GM12875 (cell line): ENCODE results near the gene STAT4.
A peak's percentile ranks its signal among the peaks of the same experiment; 100 is the strongest.

Experiments used
- H3K4me3 ChIP-seq: one replicate; pipeline ENCODE4 v1.5.1; 2011; ENCODE audit warnings: low read depth, low read length, control low read depth
- TF ChIP-seq, protein P1 (sequence below): IDR thresholded peaks from 2 replicates; pipeline ENCODE4 v1.5.1; 2011; ENCODE audit warnings: low read depth, mild to moderate bottlenecking, control low read depth, inconsistent platforms, low read length, moderate library complexity, borderline replicate concordance; ENCODE audit not compliant: insufficient read depth

The STAT4 gene

DNA sequence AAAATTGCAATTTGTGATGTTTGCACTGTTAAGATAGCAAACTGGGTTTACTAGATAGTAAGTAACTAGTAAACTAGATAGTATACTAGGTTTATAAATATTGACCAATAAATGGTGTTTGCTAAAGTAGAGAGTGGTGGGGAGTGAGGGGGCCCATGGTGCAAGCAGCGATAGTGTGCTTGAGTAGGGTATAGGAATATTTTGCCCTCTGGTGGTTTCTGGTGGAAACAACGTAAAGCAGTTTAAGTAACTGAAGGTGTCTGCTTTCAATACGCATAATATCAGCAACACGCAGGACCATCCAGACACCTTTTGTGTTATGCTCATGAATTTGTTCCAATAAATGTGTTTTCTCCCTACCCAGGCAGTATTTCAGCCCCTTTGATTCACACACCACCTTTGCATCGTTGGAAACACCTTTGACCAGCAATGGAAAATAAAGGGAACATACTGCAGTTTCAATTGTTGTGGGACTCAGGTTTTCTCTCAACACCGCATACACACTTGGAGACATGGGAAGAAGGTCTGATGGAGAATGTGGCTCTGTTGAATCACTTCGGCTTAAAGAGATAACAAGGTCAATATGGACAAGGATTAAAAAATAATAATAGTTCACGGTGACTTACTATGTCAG lies 120.2 kb downstream of the STAT4 start:
- H3K4me3 ChIP-seq, result no peak overlapping the region
- TF ChIP-seq, protein P1, sequence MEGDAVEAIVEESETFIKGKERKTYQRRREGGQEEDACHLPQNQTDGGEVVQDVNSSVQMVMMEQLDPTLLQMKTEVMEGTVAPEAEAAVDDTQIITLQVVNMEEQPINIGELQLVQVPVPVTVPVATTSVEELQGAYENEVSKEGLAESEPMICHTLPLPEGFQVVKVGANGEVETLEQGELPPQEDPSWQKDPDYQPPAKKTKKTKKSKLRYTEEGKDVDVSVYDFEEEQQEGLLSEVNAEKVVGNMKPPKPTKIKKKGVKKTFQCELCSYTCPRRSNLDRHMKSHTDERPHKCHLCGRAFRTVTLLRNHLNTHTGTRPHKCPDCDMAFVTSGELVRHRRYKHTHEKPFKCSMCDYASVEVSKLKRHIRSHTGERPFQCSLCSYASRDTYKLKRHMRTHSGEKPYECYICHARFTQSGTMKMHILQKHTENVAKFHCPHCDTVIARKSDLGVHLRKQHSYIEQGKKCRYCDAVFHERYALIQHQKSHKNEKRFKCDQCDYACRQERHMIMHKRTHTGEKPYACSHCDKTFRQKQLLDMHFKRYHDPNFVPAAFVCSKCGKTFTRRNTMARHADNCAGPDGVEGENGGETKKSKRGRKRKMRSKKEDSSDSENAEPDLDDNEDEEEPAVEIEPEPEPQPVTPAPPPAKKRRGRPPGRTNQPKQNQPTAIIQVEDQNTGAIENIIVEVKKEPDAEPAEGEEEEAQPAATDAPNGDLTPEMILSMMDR, result peak; percentile 69

DNA sequence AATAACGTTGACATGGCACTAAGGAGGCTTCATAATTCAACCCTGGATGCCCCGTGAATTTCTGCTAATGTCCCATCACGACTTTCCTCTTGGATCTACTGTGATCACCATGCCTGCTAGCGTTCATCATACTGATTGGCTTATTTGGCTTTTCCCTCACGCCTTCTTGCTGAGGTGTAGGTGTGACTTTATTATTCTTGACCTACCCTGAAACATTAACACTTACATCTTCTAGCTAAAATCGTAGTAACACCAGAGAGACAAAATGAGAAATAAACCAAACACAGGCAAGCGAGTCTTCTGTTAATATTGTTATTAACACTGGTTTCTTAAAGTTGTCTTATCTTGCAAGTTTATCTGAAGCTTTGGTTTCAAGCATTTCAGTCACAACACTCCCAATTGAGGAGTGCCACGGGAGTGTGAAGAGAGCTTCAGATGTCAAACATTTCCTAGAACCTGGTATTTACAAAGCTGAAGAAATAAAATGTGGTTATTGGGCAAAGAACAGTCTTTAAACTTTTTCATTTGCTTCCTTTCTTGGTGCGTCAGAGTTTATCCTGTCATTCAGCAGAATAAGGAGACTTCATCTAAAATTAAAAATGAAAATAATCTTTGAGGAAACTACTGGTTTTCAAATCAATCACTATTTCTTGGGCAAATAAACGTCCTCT lies 121.4 kb downstream of the STAT4 start:
- TF ChIP-seq, protein P1, result no peak
- H3K4me3 ChIP-seq, result no peak overlapping the region

DNA sequence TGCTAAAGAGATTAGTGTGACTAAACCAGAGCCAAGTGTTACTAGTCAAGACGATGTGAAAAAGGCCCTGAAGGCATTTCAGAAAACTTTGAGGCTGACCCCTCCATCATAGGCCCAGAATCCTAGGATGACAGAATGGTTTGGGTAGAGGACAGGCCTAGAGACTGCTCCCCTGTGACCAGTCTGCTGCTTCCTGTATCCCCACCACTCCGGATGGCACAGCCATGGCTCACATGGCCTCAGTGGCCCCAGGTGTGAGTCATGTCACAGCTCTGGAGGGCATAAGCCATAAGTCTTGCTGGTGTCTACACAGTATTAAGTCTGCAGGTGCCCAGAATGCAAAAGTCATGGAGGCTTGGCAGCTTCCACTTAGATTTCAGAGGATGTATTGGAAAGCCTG lies 124.4 kb downstream of the STAT4 start:
- H3K4me3 ChIP-seq, result no peak overlapping the region
- TF ChIP-seq, protein P1, result no peak

DNA sequence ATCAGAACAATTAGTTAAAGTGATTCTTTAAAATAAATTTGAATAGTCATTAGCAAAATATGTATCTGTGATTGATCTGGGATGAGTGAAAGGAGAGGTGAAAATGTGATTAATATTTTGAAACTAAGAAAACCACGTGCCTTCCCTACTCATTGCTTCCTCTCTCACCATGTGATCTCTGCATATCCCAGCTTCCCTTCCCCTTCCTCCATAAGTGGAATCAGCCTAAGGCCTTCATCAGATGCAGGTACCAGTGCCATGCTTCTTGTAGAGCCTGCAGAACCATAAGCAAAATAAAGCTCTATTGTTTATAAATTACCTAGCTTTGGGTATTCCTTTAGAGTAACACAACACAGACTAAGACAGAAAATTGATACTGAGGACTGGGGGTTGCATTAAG lies 125.7 kb downstream of the STAT4 start:
- H3K4me3 ChIP-seq, result no peak overlapping the region
- TF ChIP-seq, protein P1, result no peak

DNA sequence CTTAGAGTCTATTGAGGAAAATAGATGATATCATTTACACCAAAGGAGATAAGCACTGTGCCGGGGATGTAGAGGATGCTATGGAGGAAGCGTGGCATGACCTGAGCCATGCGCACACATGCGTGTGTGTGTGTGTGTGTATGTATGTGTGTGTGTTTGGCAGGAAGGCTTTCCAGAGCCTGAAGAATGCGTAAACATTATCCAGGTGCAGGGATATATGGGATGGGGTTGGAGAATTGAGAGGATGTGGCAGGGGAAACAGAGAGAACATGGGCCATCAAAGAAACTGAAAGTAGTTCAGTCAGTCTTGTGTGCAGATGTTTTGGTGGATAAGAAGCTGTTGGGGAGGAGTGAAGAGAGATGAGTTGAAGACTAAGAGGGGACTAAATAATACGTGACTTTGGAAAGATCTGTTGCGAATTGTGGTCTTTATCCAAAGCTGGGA lies 127.5 kb downstream of the STAT4 start:
- no peak overlapping the region for H3K4me3 ChIP-seq
- TF ChIP-seq, protein P1, result no peak

DNA sequence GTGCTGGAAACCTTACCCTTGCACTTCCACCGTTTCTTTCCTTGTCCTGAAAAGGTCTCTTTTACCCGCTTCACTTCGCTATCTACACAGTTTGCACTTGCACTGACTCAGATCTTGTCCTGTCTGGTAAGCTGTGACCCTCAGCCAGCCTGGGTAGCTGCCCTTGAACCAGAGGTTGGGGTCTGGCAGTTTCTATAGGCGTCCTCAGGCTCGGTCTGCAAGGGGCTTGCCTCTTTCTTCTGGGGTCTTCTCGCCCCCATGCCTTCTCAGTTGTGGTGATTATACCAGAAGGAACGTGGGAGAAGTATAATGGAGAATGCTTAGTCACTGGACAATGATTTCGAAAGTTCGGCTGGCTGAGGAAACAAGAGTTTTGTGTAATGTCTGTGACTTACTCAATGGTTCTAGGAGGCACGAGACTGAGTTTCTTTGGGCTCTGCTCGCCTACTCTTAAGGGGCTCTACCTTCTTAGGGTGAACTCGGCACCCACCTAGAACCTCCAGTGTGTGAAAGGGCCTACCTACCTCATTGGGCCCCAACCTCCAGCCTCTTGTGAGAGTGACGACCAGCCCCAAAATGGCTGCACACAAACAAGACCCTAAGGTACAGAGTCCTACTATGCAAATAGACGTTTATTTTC lies 129.9 kb downstream of the STAT4 start:
- TF ChIP-seq, protein P1, result no peak

More for the DNA sequence above, 129.9 kb downstream of the STAT4 start:
- H3K4me3 ChIP-seq, result peak overlapping the region; percentile 61
